LNCaP clone FGC (cell line): ENCODE measurements around the gene UBR4.

ENCODE experiments used
- DNase-seq: peaks from one replicate; pipeline ENCODE4 v3.0.0-alpha.2; 2011; ENCODE audit warnings: low read depth
- H3K4me3 ChIP-seq: 2 replicates; pipeline ENCODE4 v1.5.1; 2011; ENCODE audit warnings: mild to moderate bottlenecking, low read depth, low read length, control low read depth
- TF ChIP-seq, protein P1 (sequence below): IDR thresholded peaks from 2 replicates; pipeline ENCODE4 v1.5.1; 2012; ENCODE audit warnings: mild to moderate bottlenecking; ENCODE audit not compliant: control insufficient read depth, insufficient read depth; ENCODE audit errors: extremely low read depth

The UBR4 gene

DNA sequence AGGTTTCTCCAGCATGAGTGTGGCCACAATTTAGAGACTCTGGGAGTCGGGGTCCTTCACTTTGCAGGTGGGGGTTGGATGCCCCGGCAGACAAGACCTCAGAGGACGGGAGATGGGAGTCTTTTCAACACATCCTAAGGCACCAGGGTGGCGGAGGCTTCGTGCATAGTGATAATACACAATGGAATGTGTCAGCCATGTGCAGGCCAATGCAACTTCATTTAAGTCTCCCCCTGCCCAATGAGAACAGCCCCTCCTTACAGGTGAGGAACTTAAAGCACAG lies 177.7 kb downstream of the UBR4 start:
- H3K4me3 ChIP-seq, result no peak overlapping the region
- no peak for DNase-seq
- TF ChIP-seq, protein P1, sequence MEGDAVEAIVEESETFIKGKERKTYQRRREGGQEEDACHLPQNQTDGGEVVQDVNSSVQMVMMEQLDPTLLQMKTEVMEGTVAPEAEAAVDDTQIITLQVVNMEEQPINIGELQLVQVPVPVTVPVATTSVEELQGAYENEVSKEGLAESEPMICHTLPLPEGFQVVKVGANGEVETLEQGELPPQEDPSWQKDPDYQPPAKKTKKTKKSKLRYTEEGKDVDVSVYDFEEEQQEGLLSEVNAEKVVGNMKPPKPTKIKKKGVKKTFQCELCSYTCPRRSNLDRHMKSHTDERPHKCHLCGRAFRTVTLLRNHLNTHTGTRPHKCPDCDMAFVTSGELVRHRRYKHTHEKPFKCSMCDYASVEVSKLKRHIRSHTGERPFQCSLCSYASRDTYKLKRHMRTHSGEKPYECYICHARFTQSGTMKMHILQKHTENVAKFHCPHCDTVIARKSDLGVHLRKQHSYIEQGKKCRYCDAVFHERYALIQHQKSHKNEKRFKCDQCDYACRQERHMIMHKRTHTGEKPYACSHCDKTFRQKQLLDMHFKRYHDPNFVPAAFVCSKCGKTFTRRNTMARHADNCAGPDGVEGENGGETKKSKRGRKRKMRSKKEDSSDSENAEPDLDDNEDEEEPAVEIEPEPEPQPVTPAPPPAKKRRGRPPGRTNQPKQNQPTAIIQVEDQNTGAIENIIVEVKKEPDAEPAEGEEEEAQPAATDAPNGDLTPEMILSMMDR, result no peak

DNA sequence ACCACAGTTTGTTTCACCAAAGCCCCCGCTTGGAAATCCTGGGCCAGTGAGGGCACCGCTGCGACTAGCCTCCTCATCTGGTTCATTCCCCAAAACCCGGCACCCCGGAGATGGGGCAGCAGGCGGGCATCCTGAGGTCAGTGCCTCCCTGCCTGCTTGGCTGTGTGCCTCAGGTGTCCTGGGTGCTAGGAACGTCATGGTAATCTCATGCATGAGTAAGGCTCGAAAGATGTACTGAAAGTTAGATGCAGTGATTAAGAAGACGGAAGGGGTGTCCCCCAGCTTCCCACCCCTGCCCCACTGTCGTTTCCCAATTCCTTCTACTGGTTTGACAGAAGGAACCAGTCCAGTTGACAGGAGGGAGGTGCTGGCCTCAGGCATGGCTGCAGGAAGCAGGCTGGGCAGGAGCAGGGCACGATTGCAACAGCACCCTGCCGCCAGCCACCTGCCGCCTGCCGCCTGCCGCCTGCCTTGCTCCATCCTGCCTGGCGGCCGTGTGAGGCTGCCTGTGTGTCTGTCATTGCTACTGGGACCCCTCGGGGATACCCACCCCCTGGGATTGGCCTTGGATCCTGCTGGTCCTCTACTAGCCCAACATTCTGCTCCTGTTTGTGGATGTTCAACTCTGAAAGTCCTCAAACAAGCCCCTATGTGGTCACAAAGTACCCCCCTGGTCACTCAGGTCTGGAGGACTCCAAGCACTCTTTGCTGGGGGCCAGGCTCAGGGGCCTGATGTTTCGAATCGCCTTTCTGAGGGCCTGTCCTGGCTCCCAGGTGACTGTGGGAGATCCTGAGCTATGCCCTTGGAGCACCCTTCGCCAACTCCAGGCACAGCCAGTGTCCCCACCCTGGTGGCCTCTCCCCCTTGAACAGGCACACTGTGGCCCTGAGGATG lies 180.6 kb downstream of the UBR4 start:
- no peak for DNase-seq
- no peak overlapping the region for H3K4me3 ChIP-seq
- TF ChIP-seq, protein P1, result no peak

DNA sequence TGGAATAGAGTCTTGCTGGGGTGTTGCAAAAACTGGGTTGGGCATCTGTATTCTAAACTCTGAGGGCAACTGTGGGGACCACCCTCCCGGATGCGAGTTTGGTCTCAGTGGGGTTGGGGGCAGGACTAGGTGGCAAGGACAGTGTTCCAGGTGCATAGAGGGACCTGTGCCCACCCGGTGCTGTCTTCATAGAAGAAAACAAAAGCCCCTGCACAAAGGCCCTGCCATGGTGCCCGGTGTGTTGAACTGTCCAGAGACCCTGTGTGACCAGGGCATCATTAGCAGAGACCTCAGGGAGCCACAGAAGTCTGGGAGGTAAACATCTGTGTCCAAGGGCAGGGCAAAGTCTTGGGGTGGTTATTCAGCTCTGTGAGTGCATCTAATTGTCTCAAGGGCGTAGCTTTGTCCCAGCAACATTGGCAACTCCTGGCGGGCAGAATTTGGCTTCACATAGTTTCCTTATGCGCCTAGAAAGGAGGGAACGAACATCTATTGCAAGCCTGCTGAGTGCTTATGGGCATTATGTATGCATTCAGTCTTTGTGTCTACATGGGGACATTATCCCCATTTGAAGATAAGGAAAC lies 181.4 kb downstream of the UBR4 start:
- H3K4me3 ChIP-seq, result no peak overlapping the region
- DNase-seq, result no peak
- TF ChIP-seq, protein P1, result no peak

DNA sequence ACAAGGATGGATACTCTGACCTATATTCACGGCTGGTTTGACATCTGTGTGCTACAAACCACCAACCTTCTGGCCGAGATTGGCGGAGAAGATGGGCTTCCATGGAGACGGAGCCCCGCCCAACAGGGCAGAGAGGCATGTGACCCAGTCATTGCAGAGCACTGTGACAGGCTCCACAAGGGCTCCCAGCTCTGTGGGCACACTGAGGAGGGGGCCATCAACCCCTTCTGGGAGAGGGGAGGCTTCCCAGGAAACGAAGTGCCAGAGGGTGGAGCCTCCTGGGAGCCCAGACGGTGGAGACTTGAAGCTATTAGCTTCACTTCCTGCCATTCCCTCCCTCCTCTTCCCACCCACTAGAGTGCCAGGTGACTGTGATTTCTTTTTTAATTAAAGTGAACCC lies 182.0 kb downstream of the UBR4 start:
- TF ChIP-seq, protein P1, result no peak
- H3K4me3 ChIP-seq, result no peak overlapping the region
- no peak for DNase-seq
